ENCODE results near the gene RENBP. TPM values are rescaled to one million over a fixed set of nuclear protein-coding genes. Genes with fewer than 3 reads are reported as not detected.

The RENBP gene
- polyA plus RNA-seq, 4 donors = 5.1 to 114 (median 21.9) TPM

GRCh38 chrX:153931151-153931550 lies 13.3 kb downstream of the RENBP start:
- Histone ChIP-seq H3K27ac (ENCODE audit: low read depth in 1 of 3, low read length in 2 of 3) (no peak overlapping the region), H3K4me3 (ENCODE audit: low read depth in 1 of 3, low read length in 3 of 3) (no peak overlapping the region), H3K9me3 (ENCODE audit: control insufficient read depth in 2 of 2, insufficient read depth in 1 of 2, low read depth in 1 of 2, low read length in 1 of 2) (no peaks in the 10 kb centered on the region), H3K4me1 (ENCODE audit: control insufficient read depth in 3 of 3, insufficient read depth in 2 of 3, low read depth in 1 of 3, low read length in 2 of 3) (peaks cover 0 to 16% (median 3%) of the 10 kb centered on the region in 3 donors), H3K36me3 (ENCODE audit: control insufficient read depth in 3 of 3, insufficient read depth in 2 of 3, low read depth in 1 of 3, low read length in 3 of 3) (peaks cover 0 to 37% (median 3%) of the 10 kb centered on the region in 3 donors), H3K27me3 (ENCODE audit: control insufficient read depth in 3 of 3, insufficient read depth in 3 of 3, low read length in 3 of 3) (no peaks in the 10 kb centered on the region)
- no peak for DNase-seq
- FAIRE-seq = no peak
- WGBS, 3 donors = 87 to 95% (median 88%) methylated on average over 7 to 8 of the region's 8 CpGs

GRCh38 chrX:153930011-153930910 lies 14.2 kb downstream of the RENBP start:
- Histone ChIP-seq H3K36me3 (ENCODE audit: control insufficient read depth in 3 of 3, insufficient read depth in 2 of 3, low read depth in 1 of 3, low read length in 3 of 3) (peaks cover 0 to 37% (median 3%) of the 10 kb centered on the region in 3 donors), H3K27ac (ENCODE audit: low read depth in 1 of 3, low read length in 2 of 3) (no peak overlapping the region), H3K27me3 (ENCODE audit: control insufficient read depth in 3 of 3, insufficient read depth in 3 of 3, low read length in 3 of 3) (no peaks in the 10 kb centered on the region), H3K9me3 (ENCODE audit: control insufficient read depth in 2 of 2, insufficient read depth in 1 of 2, low read depth in 1 of 2, low read length in 1 of 2) (no peaks in the 10 kb centered on the region), H3K4me3 (ENCODE audit: low read depth in 1 of 3, low read length in 3 of 3) (no peak overlapping the region), H3K4me1 (ENCODE audit: control insufficient read depth in 3 of 3, insufficient read depth in 2 of 3, low read depth in 1 of 3, low read length in 2 of 3) (peaks cover 0 to 21% (median 3%) of the 10 kb centered on the region in 3 donors)
- WGBS, 3 donors = 87 to 90% (median 89%) methylated on average over 24 to 31 of the region's 31 CpGs
- DNase-seq (no peak), FAIRE-seq (no peak)

- FAIRE-seq (no peak), DNase-seq (no peak)
- H3K36me3 ChIP-seq (ENCODE audit: control insufficient read depth in 3 of 3, insufficient read depth in 2 of 3, low read depth in 1 of 3, low read length in 3 of 3) = peaks cover 0 to 37% (median 3%) of the 10 kb centered on the region in 3 donors
- 77 to 78% (median 77%) methylated on average over 10 of the region's 10 CpGs for WGBS, 3 donors
- H3K4me1 ChIP-seq (ENCODE audit: control insufficient read depth in 3 of 3, insufficient read depth in 2 of 3, low read depth in 1 of 3, low read length in 2 of 3) = peaks cover 0 to 28% (median 3%) of the 10 kb centered on the region in 3 donors
- H3K9me3 ChIP-seq (ENCODE audit: control insufficient read depth in 2 of 2, insufficient read depth in 1 of 2, low read depth in 1 of 2, low read length in 1 of 2) = no peaks in the 10 kb centered on the region
- no peak overlapping the region for H3K4me3 ChIP-seq (ENCODE audit: low read depth in 1 of 3, low read length in 3 of 3)
- no peak overlapping the region for H3K27ac ChIP-seq (ENCODE audit: low read depth in 1 of 3, low read length in 2 of 3)
- H3K27me3 ChIP-seq (ENCODE audit: control insufficient read depth in 3 of 3, insufficient read depth in 3 of 3, low read length in 3 of 3) = no peaks in the 10 kb centered on the region
Observed at GRCh38 chrX:153929576-153929975, 14.9 kb downstream of the RENBP start.

- DNase-seq = no peak
- 28 to 40% (median 34%) methylated on average over 6 to 9 of the region's 9 CpGs for WGBS, 3 donors
Observed at GRCh38 chrX:153928846-153929245, 15.6 kb downstream of the RENBP start.

GRCh38 chrX:153927922-153928760 lies 16.3 kb downstream of the RENBP start:
- WGBS, 3 donors = 0 to 11% (median 8%) methylated on average over 43 to 76 of the region's 76 CpGs
- FAIRE-seq (peak; percentile 41), DNase-seq (peak; percentile 95)
- peaks cover 0 to 30% (median 0%) of the 10 kb centered on the region in 3 donors for H3K4me1 ChIP-seq (ENCODE audit: control insufficient read depth in 3 of 3, insufficient read depth in 2 of 3, low read depth in 1 of 3, low read length in 2 of 3)
- H3K9me3 ChIP-seq (ENCODE audit: control insufficient read depth in 2 of 2, insufficient read depth in 1 of 2, low read depth in 1 of 2, low read length in 1 of 2) = no peaks in the 10 kb centered on the region
- H3K4me3 ChIP-seq (ENCODE audit: low read depth in 1 of 3, low read length in 3 of 3) = peak overlapping the region; percentile 52 to 71 (median 57)
- peak overlapping the region; percentile 95 to 100 (median 99) for H3K27ac ChIP-seq (ENCODE audit: low read depth in 1 of 3, low read length in 2 of 3)
- H3K27me3 ChIP-seq (ENCODE audit: control insufficient read depth in 3 of 3, insufficient read depth in 3 of 3, low read length in 3 of 3) = no peaks in the 10 kb centered on the region
- peaks cover 0 to 37% (median 3%) of the 10 kb centered on the region in 3 donors for H3K36me3 ChIP-seq (ENCODE audit: control insufficient read depth in 3 of 3, insufficient read depth in 2 of 3, low read depth in 1 of 3, low read length in 3 of 3)

More at GRCh38 chrX:153928846-153929245, 15.6 kb downstream of the RENBP start:
- H3K4me3 ChIP-seq (ENCODE audit: low read depth in 1 of 3, low read length in 3 of 3) = peak overlapping the region in 1 of 3 donors; percentile 24
- H3K4me1 ChIP-seq (ENCODE audit: control insufficient read depth in 3 of 3, insufficient read depth in 2 of 3, low read depth in 1 of 3, low read length in 2 of 3) = peaks cover 0 to 30% (median under 1%) of the 10 kb centered on the region in 3 donors
- peak overlapping the region in 2 of 3 donors; percentile 78 to 83 for H3K27ac ChIP-seq (ENCODE audit: low read depth in 1 of 3, low read length in 2 of 3)
- H3K27me3 ChIP-seq (ENCODE audit: control insufficient read depth in 3 of 3, insufficient read depth in 3 of 3, low read length in 3 of 3) = no peaks in the 10 kb centered on the region
- H3K9me3 ChIP-seq (ENCODE audit: control insufficient read depth in 2 of 2, insufficient read depth in 1 of 2, low read depth in 1 of 2, low read length in 1 of 2) = no peaks in the 10 kb centered on the region
- peaks cover 0 to 37% (median 3%) of the 10 kb centered on the region in 3 donors for H3K36me3 ChIP-seq (ENCODE audit: control insufficient read depth in 3 of 3, insufficient read depth in 2 of 3, low read depth in 1 of 3, low read length in 3 of 3)
- FAIRE-seq = no peak

GRCh38 chrX:153927672-153927921 lies 16.8 kb downstream of the RENBP start:
- Histone ChIP-seq H3K4me3 (ENCODE audit: low read depth in 1 of 3, low read length in 3 of 3) (peak overlapping the region; percentile 52 to 71 (median 57)), H3K36me3 (ENCODE audit: control insufficient read depth in 3 of 3, insufficient read depth in 2 of 3, low read depth in 1 of 3, low read length in 3 of 3) (peaks cover 0 to 34% (median 3%) of the 10 kb centered on the region in 3 donors), H3K27me3 (ENCODE audit: control insufficient read depth in 3 of 3, insufficient read depth in 3 of 3, low read length in 3 of 3) (no peaks in the 10 kb centered on the region), H3K4me1 (ENCODE audit: control insufficient read depth in 3 of 3, insufficient read depth in 2 of 3, low read depth in 1 of 3, low read length in 2 of 3) (peaks cover 0 to 30% (median 0%) of the 10 kb centered on the region in 3 donors), H3K27ac (ENCODE audit: low read depth in 1 of 3, low read length in 2 of 3) (peak overlapping the region; percentile 95 to 100 (median 99)), H3K9me3 (ENCODE audit: control insufficient read depth in 2 of 2, insufficient read depth in 1 of 2, low read depth in 1 of 2, low read length in 1 of 2) (no peaks in the 10 kb centered on the region)
- no peak for FAIRE-seq
- WGBS, 3 donors = 0 to 20% (median 0%) methylated on average over 4 to 8 of the region's 8 CpGs
- DNase-seq = no peak

- 3 to 29% (median 11%) methylated on average over 20 to 29 of the region's 31 CpGs for WGBS, 3 donors
- FAIRE-seq = no peak
Observed at GRCh38 chrX:153926858-153927671, 17.4 kb downstream of the RENBP start.

More at GRCh38 chrX:153926858-153927671, 17.4 kb downstream of the RENBP start:
- H3K27ac ChIP-seq (ENCODE audit: low read depth in 1 of 3, low read length in 2 of 3) = peak overlapping the region; percentile 95 to 100 (median 99)
- no peaks in the 10 kb centered on the region for H3K27me3 ChIP-seq (ENCODE audit: control insufficient read depth in 3 of 3, insufficient read depth in 3 of 3, low read length in 3 of 3)
- peaks cover 0 to 29% (median 3%) of the 10 kb centered on the region in 3 donors for H3K36me3 ChIP-seq (ENCODE audit: control insufficient read depth in 3 of 3, insufficient read depth in 2 of 3, low read depth in 1 of 3, low read length in 3 of 3)
- no peaks in the 10 kb centered on the region for H3K9me3 ChIP-seq (ENCODE audit: control insufficient read depth in 2 of 2, insufficient read depth in 1 of 2, low read depth in 1 of 2, low read length in 1 of 2)
- peak overlapping the region; percentile 52 to 71 (median 57) for H3K4me3 ChIP-seq (ENCODE audit: low read depth in 1 of 3, low read length in 3 of 3)
- peak; percentile 54 to 67 for DNase-seq
- peaks cover 0 to 30% (median 0%) of the 10 kb centered on the region in 3 donors for H3K4me1 ChIP-seq (ENCODE audit: control insufficient read depth in 3 of 3, insufficient read depth in 2 of 3, low read depth in 1 of 3, low read length in 2 of 3)
